ENCODE results near the gene ACAP3.
"Not testable (repeated sequence)": the region's sequence is repeated elsewhere in the genome, so short reads cannot be mapped to it uniquely, and the experiment has no call there.

The ACAP3 gene

DNA sequence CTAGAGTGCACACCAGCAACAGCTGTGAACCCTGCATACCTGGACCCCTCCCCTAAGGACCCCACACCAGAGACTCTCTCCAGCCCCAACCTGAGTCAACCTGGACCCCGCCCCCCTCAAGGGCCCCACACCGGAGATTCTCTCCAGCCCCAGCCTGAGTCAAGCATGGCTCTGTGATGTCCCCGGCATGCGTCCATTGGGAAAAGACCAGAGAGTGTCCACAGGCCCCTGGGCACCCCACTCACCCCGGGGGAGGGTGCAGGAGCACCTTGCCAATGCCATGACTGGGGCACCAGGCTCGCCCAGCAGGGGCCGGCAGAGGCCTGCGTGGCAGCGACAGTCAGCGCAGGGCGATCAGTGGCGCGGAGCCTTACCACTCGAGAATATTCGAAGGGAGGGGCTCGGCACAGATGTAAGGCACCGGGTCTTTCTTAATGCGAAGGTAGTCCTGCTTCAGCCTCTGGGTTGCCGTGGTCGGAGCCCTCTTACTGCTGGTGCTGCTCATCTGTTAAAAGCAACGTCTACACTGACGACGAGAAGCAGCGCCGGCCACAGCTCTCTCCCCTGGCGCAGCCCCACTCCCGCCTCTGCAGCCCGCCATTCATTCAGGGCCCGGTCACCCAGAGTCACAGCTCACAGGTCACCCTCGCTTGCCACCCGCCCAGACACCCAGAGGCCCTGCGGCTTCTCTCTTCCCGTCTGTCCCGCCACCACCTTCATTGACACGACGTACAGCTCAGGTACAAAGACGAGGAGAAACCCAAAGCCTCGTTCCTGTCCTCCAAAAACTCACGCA is 40.0 kb downstream of the ACAP3 start:
- DNase-seq (ENCODE audit: low read depth in 3 of 3, low spot score in 1 of 3) = no peak

DNA sequence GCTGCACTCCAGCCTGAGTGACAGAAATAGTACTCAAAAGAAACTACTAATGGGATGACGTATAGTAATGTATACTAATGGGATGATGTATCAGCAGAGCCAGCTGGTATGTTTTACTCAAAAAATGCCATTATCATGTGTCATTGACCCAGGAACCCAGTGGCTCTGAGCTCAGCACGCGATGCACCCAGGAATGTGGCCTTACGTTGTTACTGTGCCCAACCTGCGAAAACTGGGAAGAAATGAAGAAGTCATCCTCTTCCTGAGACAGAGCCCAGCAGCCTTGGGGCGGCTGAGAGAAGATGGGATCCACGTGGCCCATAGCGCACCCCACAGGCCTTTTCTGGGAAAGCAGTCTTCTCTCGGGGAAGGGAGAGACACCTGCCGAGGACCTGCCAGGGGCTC is 42.9 kb downstream of the ACAP3 start:
- DNase-seq (ENCODE audit: low read depth in 3 of 3, low spot score in 1 of 3) = no peak

DNA sequence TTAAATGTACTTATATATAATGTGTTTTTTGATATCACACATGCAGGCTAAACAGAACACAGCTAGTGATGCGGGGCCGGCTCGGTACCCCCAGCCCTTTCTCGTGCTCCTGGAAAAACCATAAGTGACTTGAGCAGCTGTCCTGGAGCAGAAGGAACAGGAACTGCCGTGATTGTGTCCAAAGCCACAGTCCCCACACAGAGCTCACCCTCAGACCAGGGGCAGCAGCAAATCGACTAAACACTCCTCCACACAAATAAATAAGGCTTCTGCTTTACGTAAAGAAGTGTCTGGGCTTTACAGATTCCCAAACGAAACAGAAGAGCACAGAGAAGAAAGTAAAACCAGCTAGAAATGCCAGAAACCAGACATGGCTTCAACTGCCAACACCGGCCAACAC is 43.7 kb downstream of the ACAP3 start:
- no peak for DNase-seq (ENCODE audit: low read depth in 3 of 3, low spot score in 1 of 3)

GRCh38 chr1:1262758-1263157 is 45.0 kb downstream of the ACAP3 start:
- DNase-seq (ENCODE audit: low read depth in 3 of 3, low spot score in 1 of 3) = no peak

- no peak for DNase-seq (ENCODE audit: low read depth in 3 of 3, low spot score in 1 of 3)
Observed at GRCh38 chr1:1262071-1262470, 45.7 kb downstream of the ACAP3 start.

- no peak for DNase-seq (ENCODE audit: low read depth in 3 of 3, low spot score in 1 of 3)
Observed at GRCh38 chr1:1260843-1261560, 46.7 kb downstream of the ACAP3 start.

- DNase-seq (ENCODE audit: low read depth in 3 of 3, low spot score in 1 of 3) = no peak
Observed at GRCh38 chr1:1259951-1260600, 47.7 kb downstream of the ACAP3 start.

GRCh38 chr1:1259540-1259939 is 48.2 kb downstream of the ACAP3 start:
- DNase-seq (ENCODE audit: low read depth in 3 of 3, low spot score in 1 of 3) = no peak

DNA sequence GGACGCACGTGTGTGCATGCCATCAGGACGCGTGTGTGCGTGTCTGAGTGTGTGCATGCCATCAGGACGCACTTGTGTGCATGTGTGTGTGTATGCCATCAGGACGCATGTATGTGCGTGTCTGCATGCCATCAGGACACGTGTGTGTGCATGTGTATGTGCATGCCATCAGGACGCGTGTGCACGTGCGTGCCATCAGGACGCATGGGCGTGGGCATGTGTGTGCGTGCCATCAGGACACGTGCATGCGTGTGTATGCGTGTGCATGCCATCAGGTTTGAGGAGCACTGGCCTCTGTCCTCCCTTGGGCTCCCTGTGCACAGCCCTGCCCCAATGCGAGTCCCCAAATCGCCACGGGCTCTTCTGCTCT is 48.6 kb downstream of the ACAP3 start:
- no peak for DNase-seq (ENCODE audit: low read depth in 3 of 3, low spot score in 1 of 3)

GRCh38 chr1:1256956-1257871 is 50.5 kb downstream of the ACAP3 start:
- no peak for DNase-seq (ENCODE audit: low read depth in 3 of 3, low spot score in 1 of 3)

DNA sequence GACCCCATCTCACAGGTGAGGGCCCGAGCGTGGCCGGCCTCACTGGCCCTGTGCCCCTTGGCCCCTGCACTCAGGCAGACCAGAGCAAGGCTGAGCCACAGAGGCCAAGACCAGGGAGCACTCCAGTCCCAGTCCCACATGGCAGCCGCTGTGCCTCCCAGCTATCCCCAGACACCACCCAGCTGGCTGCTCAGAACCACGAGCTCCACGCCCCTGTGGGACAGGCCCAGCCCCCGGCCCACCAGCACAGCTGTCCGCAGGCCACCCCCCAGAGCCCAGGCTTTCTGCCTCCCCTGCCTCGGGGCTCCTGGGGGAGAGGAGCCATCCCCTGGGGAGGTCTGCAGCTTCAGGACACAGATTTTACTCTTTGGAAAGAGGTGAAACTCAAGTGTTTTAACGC is 52.1 kb downstream of the ACAP3 start:
- DNase-seq (ENCODE audit: low read depth in 3 of 3, low spot score in 1 of 3) = no peak

DNA sequence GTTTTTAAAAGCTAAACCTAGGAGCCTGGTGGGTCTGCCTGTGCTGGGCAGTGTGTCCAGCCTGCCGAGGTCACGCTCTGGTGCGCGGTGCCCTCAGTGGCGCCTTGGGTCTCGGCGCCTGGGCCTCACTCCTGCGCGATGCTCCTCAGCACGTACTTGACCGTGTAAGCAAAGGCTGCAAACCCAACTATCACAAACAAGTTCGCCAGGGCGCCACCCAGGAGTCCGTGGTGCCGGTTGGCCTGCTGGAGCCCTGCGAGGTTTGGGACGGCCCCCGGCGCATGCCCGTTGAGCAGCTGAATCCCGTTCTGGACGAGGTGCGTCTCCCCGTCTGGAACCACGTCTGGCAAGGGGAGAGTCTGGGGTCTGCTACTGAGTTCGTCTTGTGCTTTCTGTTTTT is 52.7 kb downstream of the ACAP3 start:
- no peak for DNase-seq (ENCODE audit: low read depth in 3 of 3, low spot score in 1 of 3)

- no peak for DNase-seq (ENCODE audit: low read depth in 3 of 3, low spot score in 1 of 3)
Observed at GRCh38 chr1:1254667-1254998, 53.1 kb downstream of the ACAP3 start.

DNA sequence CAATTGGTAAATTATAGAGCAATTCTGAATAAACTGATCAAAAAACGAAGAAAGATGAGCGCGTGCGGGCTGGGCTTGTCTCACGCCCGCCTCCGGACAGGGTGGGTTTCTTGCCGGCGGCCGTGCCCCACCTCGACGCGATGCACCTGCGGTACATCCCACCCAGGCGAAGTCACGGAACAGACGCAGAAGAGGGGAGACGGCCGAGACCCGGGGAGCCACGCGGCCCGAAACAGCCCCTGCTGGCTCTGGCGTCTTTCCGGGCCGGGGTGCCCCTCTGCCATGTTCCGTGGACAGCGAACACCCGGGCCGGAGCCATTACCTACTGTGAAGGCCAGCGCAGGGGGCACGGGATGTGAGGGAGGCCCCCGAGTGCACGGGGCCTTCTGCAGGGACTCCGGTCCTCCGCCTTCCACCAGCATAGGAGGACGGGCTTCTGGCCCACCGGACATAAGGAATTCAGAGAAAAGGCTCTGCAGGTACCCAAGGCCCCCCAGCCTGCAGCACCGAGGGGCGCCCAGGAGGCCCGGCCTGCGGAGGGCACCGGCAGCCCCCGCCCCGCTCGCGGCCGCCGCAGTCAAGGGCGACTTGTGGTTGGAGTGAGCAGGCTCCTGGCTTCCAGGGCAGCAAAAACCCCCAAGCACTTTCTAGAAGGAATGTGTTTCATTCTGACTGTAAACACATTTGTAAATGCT is 53.6 kb downstream of the ACAP3 start:
- no peak for DNase-seq (ENCODE audit: low read depth in 3 of 3, low spot score in 1 of 3)

- no peak for DNase-seq (ENCODE audit: low read depth in 3 of 3, low spot score in 1 of 3)
Observed at GRCh38 chr1:1253314-1253713, 54.4 kb downstream of the ACAP3 start.

GRCh38 chr1:1250786-1251284 is 56.9 kb downstream of the ACAP3 start:
- DNase-seq (ENCODE audit: low read depth in 3 of 3, low spot score in 1 of 3) = peak; percentile 31 to 54 (median 37)

DNA sequence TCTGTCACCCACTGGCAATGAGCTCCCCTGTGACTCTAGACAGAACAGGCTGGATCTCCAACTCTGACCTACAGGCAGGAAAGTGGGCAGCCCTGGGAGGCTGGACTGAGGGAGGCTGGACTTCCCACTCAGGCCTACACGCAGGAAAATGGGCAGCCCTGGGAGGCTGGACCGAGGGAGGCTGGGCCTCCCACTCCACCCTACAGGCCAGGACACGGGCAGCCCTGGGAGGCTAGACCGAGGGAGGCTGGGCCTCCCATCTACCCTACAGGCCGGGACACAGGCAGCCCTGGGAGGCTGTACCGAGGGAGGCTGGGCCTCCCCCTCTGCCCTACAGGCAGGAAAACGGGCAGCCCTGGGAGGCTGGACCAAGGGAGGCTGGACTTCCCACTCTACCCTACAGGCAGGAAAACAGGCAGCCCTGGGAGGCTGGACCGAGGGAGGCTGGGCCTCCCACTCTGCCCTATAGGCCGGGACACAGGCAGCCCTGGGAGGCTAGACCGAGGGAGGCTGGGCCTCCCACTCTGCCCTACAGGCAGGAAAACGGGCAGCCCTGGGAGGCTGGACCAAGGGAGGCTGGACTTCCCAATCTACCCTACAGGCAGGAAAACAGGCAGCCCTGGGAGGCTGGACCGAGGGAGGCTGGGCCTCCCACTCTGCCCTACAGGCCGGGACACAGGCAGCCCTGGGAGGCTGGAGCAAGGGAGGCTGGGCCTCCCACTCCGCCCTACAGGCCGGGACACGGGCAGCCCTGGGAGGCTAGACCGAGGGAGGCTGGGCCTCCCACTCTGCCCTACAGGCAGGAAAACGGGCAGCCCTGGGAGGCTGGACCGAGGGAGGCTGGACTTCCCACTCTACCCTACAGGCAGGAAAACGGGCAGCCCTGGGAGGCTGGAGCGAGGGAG is 59.5 kb downstream of the ACAP3 start:
- not testable (repeated sequence) for DNase-seq (ENCODE audit: low read depth in 3 of 3, low spot score in 1 of 3)

DNA sequence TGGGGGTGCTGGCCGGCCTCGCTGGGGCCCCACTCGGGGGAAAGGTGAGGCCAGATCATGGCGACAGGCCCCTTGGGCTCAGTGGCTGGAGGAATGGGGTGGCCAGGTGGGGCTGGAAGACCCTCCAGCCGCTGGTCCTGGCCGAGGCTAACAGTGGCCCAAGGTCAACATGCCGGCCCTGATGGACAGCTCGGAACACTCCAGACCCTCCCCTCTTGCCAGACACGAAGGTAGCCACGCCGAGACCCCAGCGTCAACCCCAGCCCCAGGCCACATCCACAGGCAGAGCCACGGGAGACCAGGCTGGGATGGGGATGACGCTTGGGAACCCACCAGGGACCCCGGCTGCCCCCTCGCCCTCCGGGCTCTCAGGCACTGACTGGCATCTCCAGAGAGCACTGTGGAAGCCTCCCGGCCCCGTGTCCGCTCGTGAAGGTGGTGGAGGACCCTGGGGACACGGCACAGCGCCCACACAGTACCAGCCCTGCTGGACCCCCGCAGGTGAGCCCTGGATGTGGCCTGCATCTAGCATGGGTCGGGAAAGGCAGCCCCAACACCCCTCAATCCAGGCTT is 60.3 kb downstream of the ACAP3 start:
- DNase-seq (ENCODE audit: low read depth in 3 of 3, low spot score in 1 of 3) = no peak

Data from stimulated activated CD4-positive, alpha-beta T cell treated with anti-CD3 and anti-CD28 coated beads, TNF-alpha, amount 100 ng/mL, for 1 hour (primary cell).